Coronary artery (tissue), 2 donors: ENCODE data around the gene DCAF15.

Source experiments
- DNase-seq: peaks from one replicate; pipeline ENCODE4 v3.0.0-alpha.2; 2017; ENCODE audit warnings: low spot score
- H3K27ac ChIP-seq, 2 donors: fragments of 200-600 bp; sonication (generic); one replicate each; pipeline ENCODE4 v1.5.1; 2016 to 2019
- H3K4me3 ChIP-seq: fragments of 200-600 bp; sonication (generic); 2 replicates; pipeline ENCODE4 v1.5.1; 2016; ENCODE audit warnings: mild to moderate bottlenecking, moderate library complexity
- TF ChIP-seq, protein P1 (sequence below): fragments of 200-600 bp; sonication (generic); IDR thresholded peaks from one replicate; pipeline ENCODE4 v1.5.1; 2019; ENCODE audit warnings: antibody characterized with exemption

The DCAF15 gene

DNA sequence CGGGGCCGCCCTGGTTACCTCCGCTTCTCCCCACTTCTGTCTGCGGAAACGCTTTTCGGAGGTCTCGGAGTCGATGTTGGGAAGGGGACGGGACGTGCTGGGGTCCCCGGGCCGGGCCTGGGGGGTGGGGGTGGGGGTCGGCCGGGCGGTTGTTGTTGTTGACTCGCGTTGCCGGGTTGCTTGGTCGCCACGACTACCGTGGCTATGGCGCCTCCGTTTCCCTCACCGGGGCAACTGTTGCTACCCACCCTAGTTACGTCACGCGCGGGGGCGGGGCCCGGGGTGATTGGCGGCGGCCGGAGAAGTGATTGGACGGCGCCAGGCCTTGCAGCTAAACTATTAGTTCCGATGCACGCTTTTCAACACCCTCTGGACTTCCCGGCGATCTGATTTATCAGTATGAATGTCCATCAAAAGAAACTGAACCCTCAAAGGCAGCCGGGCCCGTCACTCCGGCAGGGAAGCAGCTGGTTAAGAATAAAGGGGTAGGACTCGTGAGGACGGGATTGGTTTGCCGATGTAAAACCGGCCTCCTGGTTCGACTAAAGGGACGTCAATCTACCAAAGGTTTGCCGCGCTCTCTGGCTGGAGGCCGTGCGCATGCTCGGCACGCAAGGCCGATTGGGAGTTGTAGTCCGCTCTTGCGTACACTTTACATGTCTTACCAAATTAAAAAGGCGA lies 53.9 kb downstream of the DCAF15 start, which contains the start of gene RFX1:
TSS of gene RFX1 (minus strand) at position 236 of the 681 bp plus-strand sequence. CDS start 12,477 bp downstream, outside the sequence.
- Histone ChIP-seq H3K27ac (peak within 1 kb of the TSS; percentile 100), H3K4me3 (peak within 1 kb of the TSS; percentile 99)
- DNase-seq = peak; percentile 100
- TF ChIP-seq, protein P1, sequence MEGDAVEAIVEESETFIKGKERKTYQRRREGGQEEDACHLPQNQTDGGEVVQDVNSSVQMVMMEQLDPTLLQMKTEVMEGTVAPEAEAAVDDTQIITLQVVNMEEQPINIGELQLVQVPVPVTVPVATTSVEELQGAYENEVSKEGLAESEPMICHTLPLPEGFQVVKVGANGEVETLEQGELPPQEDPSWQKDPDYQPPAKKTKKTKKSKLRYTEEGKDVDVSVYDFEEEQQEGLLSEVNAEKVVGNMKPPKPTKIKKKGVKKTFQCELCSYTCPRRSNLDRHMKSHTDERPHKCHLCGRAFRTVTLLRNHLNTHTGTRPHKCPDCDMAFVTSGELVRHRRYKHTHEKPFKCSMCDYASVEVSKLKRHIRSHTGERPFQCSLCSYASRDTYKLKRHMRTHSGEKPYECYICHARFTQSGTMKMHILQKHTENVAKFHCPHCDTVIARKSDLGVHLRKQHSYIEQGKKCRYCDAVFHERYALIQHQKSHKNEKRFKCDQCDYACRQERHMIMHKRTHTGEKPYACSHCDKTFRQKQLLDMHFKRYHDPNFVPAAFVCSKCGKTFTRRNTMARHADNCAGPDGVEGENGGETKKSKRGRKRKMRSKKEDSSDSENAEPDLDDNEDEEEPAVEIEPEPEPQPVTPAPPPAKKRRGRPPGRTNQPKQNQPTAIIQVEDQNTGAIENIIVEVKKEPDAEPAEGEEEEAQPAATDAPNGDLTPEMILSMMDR = no peak

DNA sequence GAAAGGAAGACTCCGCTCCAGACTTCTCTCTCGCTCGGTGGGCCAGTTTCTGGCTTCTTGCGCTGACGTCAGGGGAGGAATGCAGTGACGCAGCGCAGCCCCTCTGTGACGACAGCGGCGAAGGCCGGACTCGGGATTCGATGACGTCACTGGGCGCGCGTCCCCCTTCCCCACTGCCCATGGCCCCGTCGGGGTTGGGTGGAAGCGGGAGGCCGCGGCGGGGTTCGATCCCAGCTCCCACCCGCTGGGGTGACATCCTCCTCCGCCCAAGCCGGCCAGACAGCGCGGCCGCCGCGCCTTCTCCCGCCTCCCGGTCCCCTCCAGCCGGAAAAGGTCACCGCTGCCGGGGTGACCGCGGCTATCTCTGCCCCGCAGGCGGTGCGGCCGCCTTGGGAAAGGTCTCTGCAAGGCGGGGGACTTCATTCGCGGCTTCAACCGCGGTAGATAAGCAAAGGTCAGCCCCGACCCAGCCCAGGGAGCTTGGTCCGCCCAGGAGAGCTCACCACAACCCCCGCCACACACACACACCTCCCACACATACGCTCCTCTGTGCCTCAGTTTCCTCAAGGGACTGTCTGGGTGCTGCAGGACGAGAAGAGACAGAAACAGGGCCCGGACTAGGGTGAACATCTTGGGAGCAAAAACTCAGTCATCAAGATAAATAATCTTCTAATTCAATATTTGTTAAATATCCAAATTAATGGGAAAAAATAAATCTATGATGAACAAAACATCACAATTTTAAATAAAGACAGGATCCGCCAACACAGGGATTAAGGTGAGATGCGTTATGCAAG lies 54.7 kb downstream of the DCAF15 start:
- TF ChIP-seq, protein P1 = no peak
- Histone ChIP-seq H3K4me3 (peak overlapping the region; percentile 99), H3K27ac (peak overlapping the region; percentile 87 to 100)
- DNase-seq = no peak
